HL-60 (cell line): ENCODE measurements around the gene FJX1.

Experiments used
- TF ChIP-seq, protein P1 (sequence below): IDR thresholded peaks from one replicate; pipeline ENCODE4 v1.5.1; 2011; ENCODE audit warnings: low read length, control low read depth, inconsistent platforms; ENCODE audit not compliant: insufficient read depth
- TF ChIP-seq, protein P2 (sequence below): IDR thresholded peaks from 2 replicates; pipeline ENCODE4 v1.6.1; 2012; ENCODE audit warnings: low read depth; ENCODE audit not compliant: insufficient replicate concordance

DNA sequence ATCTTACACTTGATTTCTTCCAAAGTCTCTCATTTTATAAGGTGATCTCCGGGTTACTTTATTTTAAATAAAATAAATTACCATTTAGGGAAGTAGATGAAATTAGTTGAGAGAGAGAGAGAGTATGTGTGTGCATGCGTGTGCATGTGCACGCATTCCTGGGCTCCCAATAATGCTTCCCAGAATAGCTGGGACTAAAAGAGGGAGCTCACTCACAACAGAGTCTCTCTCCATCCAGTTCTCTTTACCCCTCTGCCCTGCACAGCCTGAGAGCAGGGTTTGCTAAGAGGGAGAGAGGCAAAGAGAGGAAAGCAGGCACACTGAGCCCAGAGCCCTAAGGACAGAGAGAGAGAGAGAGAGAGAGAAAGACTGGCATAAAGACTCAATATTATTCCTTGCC is 33.0 kb downstream of the FJX1 start:
- TF ChIP-seq, protein P1, sequence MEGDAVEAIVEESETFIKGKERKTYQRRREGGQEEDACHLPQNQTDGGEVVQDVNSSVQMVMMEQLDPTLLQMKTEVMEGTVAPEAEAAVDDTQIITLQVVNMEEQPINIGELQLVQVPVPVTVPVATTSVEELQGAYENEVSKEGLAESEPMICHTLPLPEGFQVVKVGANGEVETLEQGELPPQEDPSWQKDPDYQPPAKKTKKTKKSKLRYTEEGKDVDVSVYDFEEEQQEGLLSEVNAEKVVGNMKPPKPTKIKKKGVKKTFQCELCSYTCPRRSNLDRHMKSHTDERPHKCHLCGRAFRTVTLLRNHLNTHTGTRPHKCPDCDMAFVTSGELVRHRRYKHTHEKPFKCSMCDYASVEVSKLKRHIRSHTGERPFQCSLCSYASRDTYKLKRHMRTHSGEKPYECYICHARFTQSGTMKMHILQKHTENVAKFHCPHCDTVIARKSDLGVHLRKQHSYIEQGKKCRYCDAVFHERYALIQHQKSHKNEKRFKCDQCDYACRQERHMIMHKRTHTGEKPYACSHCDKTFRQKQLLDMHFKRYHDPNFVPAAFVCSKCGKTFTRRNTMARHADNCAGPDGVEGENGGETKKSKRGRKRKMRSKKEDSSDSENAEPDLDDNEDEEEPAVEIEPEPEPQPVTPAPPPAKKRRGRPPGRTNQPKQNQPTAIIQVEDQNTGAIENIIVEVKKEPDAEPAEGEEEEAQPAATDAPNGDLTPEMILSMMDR = no peak
- TF ChIP-seq, protein P2, sequence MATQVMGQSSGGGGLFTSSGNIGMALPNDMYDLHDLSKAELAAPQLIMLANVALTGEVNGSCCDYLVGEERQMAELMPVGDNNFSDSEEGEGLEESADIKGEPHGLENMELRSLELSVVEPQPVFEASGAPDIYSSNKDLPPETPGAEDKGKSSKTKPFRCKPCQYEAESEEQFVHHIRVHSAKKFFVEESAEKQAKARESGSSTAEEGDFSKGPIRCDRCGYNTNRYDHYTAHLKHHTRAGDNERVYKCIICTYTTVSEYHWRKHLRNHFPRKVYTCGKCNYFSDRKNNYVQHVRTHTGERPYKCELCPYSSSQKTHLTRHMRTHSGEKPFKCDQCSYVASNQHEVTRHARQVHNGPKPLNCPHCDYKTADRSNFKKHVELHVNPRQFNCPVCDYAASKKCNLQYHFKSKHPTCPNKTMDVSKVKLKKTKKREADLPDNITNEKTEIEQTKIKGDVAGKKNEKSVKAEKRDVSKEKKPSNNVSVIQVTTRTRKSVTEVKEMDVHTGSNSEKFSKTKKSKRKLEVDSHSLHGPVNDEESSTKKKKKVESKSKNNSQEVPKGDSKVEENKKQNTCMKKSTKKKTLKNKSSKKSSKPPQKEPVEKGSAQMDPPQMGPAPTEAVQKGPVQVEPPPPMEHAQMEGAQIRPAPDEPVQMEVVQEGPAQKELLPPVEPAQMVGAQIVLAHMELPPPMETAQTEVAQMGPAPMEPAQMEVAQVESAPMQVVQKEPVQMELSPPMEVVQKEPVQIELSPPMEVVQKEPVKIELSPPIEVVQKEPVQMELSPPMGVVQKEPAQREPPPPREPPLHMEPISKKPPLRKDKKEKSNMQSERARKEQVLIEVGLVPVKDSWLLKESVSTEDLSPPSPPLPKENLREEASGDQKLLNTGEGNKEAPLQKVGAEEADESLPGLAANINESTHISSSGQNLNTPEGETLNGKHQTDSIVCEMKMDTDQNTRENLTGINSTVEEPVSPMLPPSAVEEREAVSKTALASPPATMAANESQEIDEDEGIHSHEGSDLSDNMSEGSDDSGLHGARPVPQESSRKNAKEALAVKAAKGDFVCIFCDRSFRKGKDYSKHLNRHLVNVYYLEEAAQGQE = no peak
